ENCODE data around the gene AGBL4.

AGBL4 gene

DNA sequence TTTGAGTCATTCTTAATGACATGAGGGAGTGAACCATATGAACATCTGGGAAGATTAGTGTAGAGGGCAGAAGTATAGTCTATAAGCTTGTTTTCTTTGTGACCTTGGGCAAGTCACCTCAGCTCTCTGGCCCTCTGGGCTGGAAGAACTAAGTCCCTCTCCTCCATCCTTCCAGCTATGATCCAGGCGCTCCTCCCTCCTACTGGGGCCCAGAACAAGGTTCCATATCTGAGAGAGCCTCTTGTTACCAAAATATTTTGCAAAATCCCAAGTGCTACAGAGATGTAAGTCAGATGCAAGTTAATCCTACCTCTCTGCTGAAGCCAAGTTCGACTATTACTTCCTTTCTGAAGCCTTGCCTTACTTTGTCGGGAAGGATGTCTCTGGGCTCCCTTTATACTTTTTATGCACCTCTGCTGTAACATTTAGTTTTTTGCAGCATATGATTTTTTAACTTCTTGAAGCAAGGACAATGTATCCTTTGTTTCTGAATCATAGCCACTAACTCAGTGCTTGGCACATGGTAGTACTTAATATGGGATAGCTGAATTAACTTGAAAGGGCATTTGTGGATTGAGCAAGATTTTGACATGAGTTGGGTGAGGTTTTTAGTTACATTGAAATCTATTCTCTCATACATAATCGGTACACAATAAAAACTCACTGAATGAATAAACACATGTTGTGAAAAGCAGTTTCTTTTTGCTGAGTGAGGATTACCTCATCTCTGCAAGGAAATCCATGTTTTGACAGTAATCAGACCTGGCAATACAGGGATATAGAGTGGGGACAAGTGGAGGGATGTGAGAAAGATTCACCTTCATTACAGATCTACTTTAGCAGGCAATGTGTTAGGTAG, 1192.4 kb downstream of the AGBL4 start:
- DNase-seq (ENCODE audit: low read depth, low spot score) = no peak

DNA sequence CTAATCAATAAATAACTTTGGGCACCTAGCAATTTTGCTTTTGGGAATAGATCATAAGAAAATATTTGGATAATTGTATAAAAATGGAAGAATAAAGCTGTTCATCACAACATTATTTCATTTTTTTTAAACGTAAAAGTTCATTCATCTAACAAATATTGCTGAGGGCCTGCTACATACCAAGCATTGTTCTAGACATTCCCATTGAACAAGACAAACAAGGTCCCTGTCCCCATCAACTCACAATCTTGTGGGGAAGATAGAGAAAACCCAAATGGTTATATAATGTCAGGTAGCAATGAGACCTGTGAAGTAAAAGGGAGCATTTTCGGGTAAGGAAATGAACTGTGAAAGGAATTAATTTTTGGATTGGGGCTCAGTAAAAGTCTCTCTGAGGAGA, 1193.0 kb downstream of the AGBL4 start:
- DNase-seq (ENCODE audit: low read depth, low spot score) = no peak

DNA sequence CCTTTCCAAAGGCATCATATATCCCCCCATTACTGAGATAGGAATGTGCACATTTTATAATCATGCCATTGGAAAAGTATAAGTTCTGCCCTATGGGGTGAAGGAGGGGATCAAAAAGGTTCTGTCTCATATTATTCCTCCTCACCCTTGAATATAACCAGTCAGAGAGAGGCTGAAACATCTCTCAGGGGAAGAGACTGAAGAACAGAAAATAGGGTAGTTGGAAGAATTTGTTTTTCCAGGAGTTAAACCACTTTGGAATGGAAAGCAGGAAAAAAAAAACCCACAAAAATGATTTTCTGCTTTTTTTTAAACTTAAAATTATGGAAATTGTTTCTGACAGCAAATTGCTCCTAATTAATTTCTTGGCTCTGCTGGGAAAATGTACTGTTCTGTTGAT, 1194.3 kb downstream of the AGBL4 start:
- no peak for DNase-seq (ENCODE audit: low read depth, low spot score)

GRCh38 chr1:48823168-48823567, 1200.6 kb downstream of the AGBL4 start:
- DNase-seq (ENCODE audit: low read depth, low spot score) = no peak

GRCh38 chr1:48820491-48820890, 1203.3 kb downstream of the AGBL4 start:
- DNase-seq (ENCODE audit: low read depth, low spot score) = no peak

DNA sequence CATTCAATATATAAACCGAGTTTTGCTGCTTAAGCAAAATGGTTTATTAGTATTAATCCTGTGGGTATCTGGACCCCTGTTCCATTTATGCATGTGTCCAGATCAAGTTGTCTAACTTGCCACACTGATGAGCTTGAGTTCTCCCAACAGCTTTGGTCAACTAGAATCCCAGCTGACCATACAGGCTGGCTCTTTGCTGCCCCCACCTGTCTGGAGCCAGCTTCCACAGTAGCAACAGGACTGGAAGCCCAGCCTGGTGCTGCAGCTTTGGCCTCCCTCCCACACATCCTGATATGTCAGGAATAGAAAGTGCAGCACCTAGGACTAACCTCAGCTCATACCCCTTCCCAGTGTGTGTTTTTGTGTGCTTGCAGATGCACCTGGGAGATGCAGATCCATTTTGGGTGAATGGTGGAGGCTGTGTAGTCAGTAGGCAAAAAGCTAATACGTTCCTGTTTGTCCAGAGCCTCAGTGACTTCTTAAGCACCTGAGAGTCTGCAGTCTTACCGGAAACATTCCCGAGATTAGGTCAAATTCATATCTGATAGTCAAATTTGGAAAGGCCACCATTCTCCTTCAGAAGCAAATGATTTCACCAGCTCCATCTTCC, 1206.1 kb downstream of the AGBL4 start:
- DNase-seq (ENCODE audit: low read depth, low spot score) = no peak

DNA sequence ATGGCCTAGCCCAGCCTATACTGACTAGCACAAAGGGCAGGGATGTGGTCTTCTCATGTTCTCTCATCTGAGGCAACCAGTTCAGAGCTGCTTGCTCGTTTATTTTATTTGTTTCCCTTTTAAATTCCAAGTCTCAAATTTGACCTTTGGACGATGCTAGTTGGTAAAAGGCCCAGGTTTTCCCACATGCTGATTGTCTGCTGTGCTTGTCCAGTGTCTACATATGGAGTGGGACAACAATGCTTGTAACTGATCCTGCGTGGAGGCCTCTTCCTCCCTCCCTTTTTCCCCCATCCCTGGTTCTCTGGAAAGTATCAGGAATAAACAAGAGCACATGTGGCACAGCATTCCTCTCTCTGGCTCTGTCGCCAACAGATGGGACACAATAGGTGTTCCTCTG, 1213.0 kb downstream of the AGBL4 start:
- DNase-seq (ENCODE audit: low read depth, low spot score) = no peak

GRCh38 chr1:48808496-48808895, 1215.3 kb downstream of the AGBL4 start:
- no peak for DNase-seq (ENCODE audit: low read depth, low spot score)

- DNase-seq (ENCODE audit: low read depth, low spot score) = no peak
Measured at GRCh38 chr1:48807554-48808260, 1216.0 kb downstream of the AGBL4 start.

GRCh38 chr1:48803474-48803873, 1220.3 kb downstream of the AGBL4 start:
- no peak for DNase-seq (ENCODE audit: low read depth, low spot score)

DNA sequence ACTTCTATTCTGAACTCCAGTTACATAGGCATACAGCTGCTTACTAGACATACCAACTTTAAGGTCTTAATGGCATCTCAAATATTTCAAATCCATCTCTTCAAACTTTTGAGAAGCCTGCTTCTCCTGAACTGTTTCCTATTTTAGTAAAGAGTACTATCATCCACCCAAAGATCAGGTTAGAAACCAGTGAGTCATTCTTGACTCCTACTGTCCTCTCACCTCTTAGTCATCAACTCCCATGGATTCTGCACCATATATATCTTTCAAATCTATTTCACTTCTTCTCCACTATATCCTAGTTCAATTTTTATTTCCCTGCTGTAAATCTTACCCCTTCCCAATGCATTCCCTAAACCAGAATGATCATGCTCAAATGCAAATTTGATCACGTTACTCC, 1228.9 kb downstream of the AGBL4 start:
- DNase-seq (ENCODE audit: low read depth, low spot score) = no peak

- no peak for DNase-seq (ENCODE audit: low read depth, low spot score)
Measured at GRCh38 chr1:48793863-48794262, 1229.9 kb downstream of the AGBL4 start.

- no peak for DNase-seq (ENCODE audit: low read depth, low spot score)
Measured at GRCh38 chr1:48792961-48793360, 1230.8 kb downstream of the AGBL4 start.

DNA sequence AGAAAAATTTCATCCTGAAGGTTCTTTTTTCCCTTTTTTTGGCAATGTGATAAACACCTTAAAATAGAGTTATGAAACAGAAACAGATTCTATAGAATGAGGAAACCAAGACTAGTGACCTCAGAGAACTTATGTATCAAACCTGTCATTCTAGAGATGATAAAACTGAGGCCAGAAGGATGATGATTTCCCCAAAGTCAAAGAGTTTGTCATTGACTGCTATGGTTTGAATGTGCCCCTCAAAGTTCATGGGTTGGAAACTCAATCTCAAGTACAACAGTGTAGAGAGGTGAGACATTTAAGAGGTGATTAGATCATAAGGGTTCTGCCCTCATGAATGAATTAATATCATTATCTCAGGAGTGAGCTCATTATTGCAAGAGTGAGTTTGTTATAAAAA, 1233.4 kb downstream of the AGBL4 start:
- no peak for DNase-seq (ENCODE audit: low read depth, low spot score)

DNA sequence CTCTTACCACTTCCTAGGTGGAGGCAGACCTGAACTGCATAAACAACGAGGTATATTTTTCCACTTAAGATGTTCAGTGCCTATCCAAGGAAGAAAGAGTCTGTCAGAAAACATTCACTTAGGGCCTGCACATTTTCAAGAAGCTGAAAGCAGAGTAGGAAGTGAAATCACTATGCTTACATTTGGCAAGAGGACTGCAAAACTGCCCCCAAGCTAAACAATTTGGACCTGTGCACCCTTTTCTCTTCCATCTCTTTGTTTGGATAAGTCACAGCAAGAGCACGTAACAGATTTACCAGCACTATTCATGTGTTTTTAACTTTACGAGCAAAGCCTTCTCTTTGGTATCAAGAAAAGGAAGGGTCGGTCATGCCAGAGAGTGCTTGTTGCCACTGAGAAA, 1233.9 kb downstream of the AGBL4 start:
- DNase-seq (ENCODE audit: low read depth, low spot score) = no peak

DNA sequence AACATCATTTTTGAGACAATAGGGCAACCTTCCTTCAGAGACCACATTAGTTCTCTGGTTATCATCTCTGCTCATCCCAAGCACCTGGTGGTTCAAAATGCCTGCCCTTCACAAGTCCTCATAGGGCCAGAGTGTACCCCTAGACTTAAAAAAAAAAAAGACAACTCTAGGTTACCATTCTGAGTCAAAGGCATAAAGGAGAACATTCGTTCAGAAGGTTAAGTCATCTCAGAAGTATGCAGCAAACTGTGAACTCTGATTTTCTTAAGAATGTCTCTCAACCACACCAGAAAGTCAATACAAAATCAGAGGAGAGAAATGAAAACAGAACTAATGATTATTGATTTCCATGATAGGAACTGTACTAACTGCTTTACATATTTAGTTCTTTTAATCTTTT, 1237.9 kb downstream of the AGBL4 start:
- no peak for DNase-seq (ENCODE audit: low read depth, low spot score)

DNA sequence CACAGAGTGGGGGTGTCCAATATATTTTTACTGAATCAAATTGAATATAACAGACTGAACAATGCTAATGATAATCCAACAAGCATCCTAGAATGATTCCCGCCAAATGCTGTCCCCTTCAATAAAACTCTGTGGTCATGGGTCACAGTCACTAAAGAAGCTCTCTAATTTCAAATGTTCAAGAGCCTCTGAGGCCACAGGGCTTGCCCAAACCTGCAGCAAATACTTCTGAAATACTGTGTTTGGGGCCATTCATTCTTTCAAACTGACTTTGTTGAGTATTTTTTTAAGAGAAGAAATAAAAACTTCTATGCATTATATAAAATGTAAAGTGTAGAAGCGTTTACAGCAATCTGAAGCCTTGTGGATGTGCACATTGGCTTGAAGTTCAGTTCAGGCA, 1239.5 kb downstream of the AGBL4 start:
- DNase-seq (ENCODE audit: low read depth, low spot score) = no peak

DNA sequence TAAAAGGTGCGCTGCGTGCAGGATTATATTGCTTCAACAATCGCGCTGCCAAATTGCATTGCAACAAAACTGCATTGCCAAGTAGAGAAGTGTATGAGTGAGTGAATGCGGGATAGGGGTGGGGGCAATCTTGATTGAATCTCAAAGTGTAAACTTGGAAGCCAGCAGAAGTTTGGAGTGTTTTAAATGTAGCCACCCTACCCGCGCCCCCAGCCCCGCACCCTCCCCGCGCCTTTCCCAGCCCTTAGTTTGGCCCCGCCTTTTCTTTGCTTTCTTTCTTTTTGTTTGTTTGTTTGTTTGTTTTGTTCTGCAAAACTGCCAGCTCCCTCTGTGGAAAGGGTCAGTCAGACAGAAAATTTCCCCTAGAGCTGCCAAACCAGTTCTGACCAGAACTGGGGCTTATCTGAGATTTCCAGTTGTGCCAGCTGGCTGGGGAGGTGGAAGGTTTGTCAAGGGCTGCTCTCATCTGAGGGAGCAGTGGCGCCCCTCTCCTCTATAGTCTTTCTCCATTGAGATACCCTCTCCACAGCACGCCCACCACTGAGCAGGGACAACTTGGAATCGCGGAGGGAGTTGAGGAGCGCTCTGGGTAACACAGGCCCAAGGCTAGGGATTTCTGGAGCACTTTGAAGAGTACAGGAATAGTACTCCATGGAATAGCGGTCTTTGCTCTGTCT, 1246.4 kb downstream of the AGBL4 start:
- no peak for DNase-seq (ENCODE audit: low read depth, low spot score)

- DNase-seq (ENCODE audit: low read depth, low spot score) = no peak
Measured at GRCh38 chr1:48776393-48777218, 1247.1 kb downstream of the AGBL4 start, which contains the start of gene BEND5. Gene BEND5, minus strand, starts transcription at chr1:48776891. Its CDS starts 60 bp downstream, at chr1:48776831.

- DNase-seq (ENCODE audit: low read depth, low spot score) = no peak
Measured at GRCh38 chr1:48775831-48776392, 1247.8 kb downstream of the AGBL4 start.

DNA sequence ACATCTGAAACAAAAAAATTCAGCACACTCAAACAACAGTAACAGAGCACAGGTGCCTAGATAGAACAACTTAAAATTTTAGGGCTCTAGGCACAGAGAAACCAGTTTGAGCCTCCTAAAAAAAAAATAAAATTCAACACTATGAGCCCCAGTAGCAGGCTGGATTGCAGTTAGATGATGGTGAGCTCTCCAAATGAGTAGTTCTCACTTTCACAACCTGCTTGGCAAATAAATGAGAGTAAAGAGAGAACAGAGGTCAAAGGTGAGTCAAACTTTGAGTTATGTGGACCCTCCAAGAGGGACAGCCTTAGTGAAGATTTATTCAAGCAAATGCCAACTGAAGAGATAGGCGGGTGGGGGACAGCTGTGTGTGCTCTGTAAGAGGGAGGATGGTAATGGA, 1250.6 kb downstream of the AGBL4 start:
- no peak for DNase-seq (ENCODE audit: low read depth, low spot score)
